HL-60 (cell line): ENCODE measurements around the gene EFHB.

ENCODE experiments used
- GABPA ChIP-seq: IDR thresholded peaks from 2 replicates; pipeline ENCODE4 v1.6.1; 2012; ENCODE audit warnings: low read depth
- POLR2AphosphoS5 ChIP-seq: IDR thresholded peaks from 2 replicates; pipeline ENCODE4 v1.6.1; 2012; ENCODE audit warnings: low read depth
- REST ChIP-seq: IDR thresholded peaks from 2 replicates; pipeline ENCODE4 v1.6.1; 2012; ENCODE audit warnings: low read depth; ENCODE audit not compliant: insufficient replicate concordance
- SPI1 ChIP-seq: IDR thresholded peaks from 2 replicates; pipeline ENCODE4 v1.6.1; 2012; ENCODE audit warnings: low read depth, mild to moderate bottlenecking, borderline replicate concordance
- TF ChIP-seq, protein P1 (sequence below): IDR thresholded peaks from one replicate; pipeline ENCODE4 v1.5.1; 2011; ENCODE audit warnings: low read length, control low read depth, inconsistent platforms; ENCODE audit not compliant: insufficient read depth

GRCh38 chr3:19948226-19948591, 14.2 kb upstream of the EFHB start:
- TF ChIP-seq, protein P1, sequence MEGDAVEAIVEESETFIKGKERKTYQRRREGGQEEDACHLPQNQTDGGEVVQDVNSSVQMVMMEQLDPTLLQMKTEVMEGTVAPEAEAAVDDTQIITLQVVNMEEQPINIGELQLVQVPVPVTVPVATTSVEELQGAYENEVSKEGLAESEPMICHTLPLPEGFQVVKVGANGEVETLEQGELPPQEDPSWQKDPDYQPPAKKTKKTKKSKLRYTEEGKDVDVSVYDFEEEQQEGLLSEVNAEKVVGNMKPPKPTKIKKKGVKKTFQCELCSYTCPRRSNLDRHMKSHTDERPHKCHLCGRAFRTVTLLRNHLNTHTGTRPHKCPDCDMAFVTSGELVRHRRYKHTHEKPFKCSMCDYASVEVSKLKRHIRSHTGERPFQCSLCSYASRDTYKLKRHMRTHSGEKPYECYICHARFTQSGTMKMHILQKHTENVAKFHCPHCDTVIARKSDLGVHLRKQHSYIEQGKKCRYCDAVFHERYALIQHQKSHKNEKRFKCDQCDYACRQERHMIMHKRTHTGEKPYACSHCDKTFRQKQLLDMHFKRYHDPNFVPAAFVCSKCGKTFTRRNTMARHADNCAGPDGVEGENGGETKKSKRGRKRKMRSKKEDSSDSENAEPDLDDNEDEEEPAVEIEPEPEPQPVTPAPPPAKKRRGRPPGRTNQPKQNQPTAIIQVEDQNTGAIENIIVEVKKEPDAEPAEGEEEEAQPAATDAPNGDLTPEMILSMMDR, result no peak
- TF ChIP-seq REST (no peak), GABPA (no peak), POLR2AphosphoS5 (no peak), SPI1 (no peak)
